GM21737 (cell line): ENCODE measurements around the gene DIAPH3.

Experiments
- ATAC-seq: cut with Tn5 transposase; IDR thresholded peaks from one replicate; pipeline ENCODE4 v1.9.1; 2021; ENCODE audit warnings: mild to moderate bottlenecking, moderate library complexity; ENCODE audit not compliant: unreplicated experiment

The DIAPH3 gene

DNA sequence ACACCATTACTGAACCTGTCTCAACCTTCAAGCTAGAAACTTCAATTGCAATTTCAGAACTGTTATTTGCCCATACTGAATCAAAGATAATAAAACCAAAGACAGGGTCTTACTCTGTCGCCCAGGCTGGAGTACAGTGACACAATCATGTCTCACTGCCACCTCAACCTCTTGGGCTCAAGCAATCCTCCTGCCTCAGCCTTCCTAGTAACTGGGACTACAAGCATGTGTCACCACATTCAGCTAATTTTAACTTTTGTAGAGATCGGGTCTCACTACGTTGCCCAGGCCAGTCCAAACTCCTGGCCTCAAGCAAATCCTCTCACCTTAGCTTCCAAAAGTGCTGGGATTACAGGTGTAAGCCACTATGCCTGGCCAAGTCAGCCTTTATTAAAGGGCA, 143.4 kb downstream of the DIAPH3 start:
- no peak for ATAC-seq

- ATAC-seq, result peak; percentile 79
Observed at GRCh38 chr13:60019119-60019993, 144.4 kb downstream of the DIAPH3 start.

DNA sequence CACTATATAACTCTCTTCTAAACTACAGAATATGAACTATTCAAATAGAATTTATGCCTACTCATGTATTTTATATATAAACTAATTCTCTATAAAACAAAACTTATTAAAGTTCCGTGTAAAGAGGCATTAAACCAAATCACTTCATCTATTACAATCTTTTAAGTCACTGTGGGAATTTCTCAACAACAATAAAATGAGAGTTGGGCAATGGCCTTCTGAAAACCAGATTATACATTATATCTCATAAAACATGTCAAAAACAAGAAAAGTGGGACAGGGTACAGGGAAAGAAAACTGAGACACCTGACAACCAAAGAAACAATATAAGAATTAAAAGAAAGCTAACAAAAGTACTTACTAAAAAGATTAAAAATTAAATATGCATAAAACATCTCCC, 145.2 kb downstream of the DIAPH3 start:
- ATAC-seq, result no peak

DNA sequence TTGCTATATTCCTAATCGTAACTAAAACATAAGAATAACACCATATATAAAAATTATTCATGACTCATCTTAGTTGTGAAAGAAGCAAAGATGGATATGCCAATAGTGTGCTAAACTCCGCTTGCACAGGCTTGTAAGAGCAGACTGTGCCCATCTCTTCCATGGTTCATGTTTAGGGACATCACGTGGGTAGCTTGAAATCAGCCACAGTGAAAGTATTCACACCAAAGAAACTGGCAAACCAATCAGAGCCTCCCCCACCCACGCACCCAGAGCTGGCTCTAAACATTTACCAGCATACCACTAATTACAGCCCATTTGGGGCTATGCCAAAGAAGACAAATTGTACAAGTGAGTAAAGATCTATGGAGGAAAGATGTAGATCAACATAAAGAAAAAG, 147.5 kb downstream of the DIAPH3 start:
- no peak for ATAC-seq

DNA sequence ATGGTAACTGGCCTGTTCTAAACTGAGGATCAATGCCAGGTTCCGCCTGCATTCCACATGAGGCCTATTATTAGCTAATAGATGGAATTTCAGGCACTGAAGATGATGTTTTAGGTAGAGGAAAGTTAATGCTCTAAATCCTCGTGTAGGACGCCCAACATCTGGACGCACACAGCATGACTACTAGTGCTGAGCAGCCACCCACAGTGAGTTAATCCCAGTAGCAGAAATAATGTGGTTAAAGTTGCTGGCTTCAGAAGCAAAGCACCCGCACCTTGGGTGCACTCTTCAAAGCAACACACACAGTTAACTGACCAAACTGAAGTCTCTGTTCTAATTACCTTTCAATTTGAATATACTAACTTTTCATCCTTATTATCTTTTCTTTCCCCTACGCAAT, 150.6 kb downstream of the DIAPH3 start:
- ATAC-seq, result no peak

GRCh38 chr13:60012488-60012887, 151.2 kb downstream of the DIAPH3 start:
- no peak for ATAC-seq

DNA sequence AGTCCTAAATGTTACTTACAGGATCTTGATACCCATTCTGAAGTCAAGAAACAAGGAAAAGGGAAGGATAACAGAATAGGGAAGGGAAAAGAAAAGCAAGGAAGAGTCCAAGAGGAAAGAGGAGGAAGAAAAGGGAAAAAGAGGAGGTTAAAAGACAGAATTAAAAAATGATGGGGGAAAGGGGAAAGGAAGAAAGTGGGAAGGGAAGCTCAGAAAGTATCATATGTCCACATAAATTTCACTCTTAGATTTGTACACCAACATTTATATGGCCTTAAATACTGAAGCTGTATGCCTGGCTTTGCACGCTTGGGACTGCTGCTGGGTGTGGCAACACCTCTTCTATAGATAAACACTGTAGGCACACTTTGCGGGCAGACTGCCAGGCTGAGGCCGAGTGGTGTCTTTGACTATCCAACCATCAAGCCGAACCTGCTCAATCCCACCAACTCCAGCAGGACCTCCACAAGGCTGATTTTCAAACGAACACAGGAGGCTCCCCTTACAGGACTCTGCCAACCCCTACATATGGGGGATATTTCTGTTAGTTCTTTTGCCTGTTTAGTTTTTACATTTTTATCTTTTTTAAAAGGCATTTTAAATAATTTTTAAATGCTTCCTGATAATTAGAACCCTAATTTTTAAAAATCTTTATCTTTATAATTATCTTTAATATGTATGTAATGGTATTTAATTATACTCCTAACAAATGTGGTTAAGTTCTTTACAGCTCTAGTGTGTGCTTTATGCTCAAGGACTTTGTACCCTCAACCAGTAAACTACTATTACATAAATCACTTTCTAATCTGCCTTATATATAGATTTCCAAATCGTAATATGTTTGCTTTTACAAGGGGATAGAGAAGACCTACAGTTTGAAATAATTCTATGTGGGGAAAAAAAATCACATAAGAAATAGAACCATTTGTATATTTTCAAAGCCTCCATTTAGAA, 154.2 kb downstream of the DIAPH3 start:
- ATAC-seq, result no peak

- ATAC-seq, result no peak
Observed at GRCh38 chr13:60001889-60002288, 161.8 kb downstream of the DIAPH3 start.

- no peak for ATAC-seq
Observed at GRCh38 chr13:60000976-60001375, 162.8 kb downstream of the DIAPH3 start.

DNA sequence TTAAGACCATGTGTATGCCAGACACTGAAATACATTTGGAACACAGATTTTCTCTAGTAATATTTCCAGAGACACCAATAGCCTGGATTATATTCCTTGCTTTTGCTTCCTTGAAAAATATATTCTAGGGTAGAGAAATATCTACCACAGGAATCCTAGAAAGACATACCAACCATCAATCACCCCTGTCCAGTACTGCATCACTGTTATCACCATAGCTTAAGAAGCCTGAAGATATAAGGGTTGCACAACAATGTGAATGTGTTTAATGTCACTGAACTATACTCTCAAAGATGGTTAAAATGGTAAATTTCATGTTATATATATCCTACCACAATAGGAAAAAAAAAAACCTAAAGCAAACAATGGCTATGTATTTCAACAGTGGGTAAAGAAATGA, 163.6 kb downstream of the DIAPH3 start:
- no peak for ATAC-seq

- ATAC-seq, result no peak
Observed at GRCh38 chr13:59997976-59998375, 165.8 kb downstream of the DIAPH3 start.

DNA sequence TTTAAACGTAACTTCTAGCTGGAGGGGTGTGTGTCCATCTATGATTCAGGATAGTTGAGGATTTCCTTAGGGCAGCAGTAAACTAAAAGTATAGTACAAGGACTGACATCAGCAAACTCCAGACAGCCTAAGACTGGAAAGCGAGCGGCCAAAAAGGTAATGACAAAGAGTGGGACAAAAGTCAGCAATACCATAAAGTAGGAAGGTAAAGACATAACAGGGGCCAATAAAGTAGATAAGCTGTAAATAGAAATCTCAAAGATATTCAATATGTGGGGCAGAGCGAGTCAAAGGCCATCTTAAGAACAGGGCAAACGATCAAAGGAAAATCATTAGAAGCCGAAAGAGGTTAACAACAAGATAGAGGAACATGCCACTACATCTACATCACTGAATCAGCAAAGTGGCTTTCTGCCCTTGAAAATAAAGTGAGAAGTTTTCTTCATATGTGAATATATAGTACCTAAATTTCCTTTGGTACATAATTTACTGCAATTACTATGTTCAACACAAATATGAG, 167.2 kb downstream of the DIAPH3 start:
- no peak for ATAC-seq

- no peak for ATAC-seq
Observed at GRCh38 chr13:59991395-59991794, 172.3 kb downstream of the DIAPH3 start.

- ATAC-seq, result no peak
Observed at GRCh38 chr13:59982631-59983382, 180.9 kb downstream of the DIAPH3 start.

GRCh38 chr13:59979589-59979988, 184.1 kb downstream of the DIAPH3 start:
- no peak for ATAC-seq

GRCh38 chr13:59978862-59979261, 184.9 kb downstream of the DIAPH3 start:
- ATAC-seq, result no peak

DNA sequence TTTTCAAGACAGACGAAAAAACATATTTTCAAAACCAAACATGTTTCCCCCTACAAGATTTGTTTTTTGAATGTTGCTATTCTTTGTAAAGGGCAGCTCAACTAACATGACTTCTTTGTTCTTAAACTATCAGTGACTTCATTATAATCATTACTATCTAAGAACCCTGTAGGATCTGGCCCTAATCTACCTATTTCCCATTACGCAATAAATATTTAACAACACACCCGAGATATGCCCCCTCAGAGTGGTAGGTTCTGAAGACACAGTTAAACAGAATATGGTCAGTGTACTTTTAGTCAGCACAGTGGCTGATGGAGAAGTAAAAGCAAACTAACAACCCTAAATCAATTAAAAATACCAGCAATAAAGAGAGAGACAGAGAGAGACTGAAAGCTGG, 186.9 kb downstream of the DIAPH3 start:
- ATAC-seq, result no peak

DNA sequence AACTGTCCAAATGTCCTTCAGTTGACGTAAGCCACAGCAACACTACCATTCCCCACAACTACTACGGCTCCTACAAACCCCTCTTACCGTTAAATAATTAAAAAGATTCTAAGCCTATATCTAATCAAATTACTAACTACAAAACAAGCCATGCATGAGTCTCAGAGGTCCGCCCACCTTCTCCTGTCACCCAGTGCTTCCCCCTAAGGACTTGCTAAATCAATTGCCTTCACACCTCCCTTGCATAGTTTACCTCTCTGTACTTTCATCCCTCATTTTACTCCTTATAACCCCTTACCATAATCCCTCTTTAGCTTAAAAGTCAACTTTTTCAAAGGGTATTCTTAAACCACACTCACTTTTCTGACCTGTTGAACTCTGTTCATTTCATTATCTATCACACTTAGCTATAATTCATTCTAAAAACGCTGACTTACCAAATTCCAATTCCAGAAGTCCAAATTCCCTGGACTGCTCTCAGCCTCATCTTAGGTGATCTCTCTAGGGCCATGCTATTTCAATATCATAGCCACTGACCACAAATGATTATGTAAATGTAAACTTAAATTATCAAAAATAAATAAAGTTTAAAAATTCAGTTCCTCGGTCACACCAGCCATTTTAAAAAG, 187.8 kb downstream of the DIAPH3 start:
- ATAC-seq, result no peak

GRCh38 chr13:59970847-59971246, 192.9 kb downstream of the DIAPH3 start:
- no peak for ATAC-seq

- no peak for ATAC-seq
Observed at GRCh38 chr13:59963827-59964226, 199.9 kb downstream of the DIAPH3 start.
